ENCODE results near the gene ENTPD8.

The ENTPD8 gene

DNA sequence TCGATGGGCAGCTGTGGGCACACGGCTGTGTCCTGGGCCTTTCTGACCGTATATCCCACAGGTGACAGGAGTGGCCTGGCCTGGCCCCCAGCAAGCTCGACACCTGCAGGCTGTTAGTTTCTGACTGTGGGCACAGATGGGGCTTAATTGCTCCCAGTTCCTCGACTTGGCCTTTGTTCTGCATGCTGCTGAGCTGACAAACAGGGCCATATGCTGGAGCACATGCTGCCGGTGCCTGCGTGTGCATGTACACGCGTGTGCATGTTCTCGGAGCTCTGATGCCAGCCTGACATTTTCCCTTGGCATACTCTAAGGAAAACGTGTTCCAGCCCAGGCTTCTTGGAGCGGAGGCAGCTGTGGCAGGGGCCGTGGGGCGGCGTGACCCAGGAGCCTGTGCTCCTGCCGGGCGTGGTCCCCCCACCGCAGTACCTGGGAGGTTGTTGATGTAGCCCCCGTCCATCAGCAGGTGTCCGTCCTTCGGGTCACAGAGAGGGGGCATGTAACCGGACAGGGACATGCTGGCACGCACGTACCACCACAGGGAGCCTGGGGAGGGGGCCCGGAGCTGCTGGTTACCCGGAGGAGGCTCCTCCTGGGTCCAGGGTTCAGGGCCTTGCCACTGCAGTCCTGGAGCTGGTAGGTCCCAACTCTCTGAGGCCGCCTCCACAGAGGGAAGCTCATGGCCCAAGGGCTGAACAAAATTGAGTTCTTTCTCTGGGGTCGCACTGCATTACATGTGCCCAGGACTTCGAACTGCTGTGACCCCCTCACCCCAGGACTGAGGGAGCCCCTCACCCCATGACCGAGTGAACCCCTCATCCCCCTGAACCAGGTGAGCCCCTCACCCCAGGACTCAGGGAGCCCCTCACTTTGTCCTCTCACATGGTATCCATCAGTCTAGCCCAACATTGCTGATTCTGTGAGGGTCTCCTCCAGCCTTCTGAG is 22.1 kb upstream of the ENTPD8 start:
- DNase-seq: no peak
- Histone ChIP-seq H3K79me1 (ENCODE audit: low read length) (no peaks in the 10 kb centered on the region), H3K27ac (ENCODE audit: low read depth, low read length) (no peak overlapping the region), H2BK120ac (ENCODE audit: low read depth, low read length) (no peak overlapping the region), H3K9ac (ENCODE audit: low read length) (no peak overlapping the region), H3K36me3 (ENCODE audit: control insufficient read depth, insufficient read depth, low read length) (no peaks in the 10 kb centered on the region), H3K56ac (ENCODE audit: low read length) (no peak overlapping the region), H3K4ac (ENCODE audit: low read depth, low read length) (no peak overlapping the region), H3K79me2 (ENCODE audit: control insufficient read depth, insufficient read depth, low read length) (no peaks in the 10 kb centered on the region), H3K18ac (ENCODE audit: low read length) (no peak overlapping the region), H4K8ac (ENCODE audit: low read depth, low read length) (no peak overlapping the region), H2BK5ac (ENCODE audit: low read length) (no peak overlapping the region), H3K4me2 (ENCODE audit: low read length) (no peak overlapping the region), H3K4me3 (ENCODE audit: low read length) (no peak overlapping the region), H3K23ac (ENCODE audit: low read length) (no peak overlapping the region), H3K4me1 (ENCODE audit: control insufficient read depth, low read depth, low read length) (no peaks in the 10 kb centered on the region), H2BK15ac (replicated peaks; ENCODE audit: low read depth) (no peak overlapping the region), H4K5ac (ENCODE audit: low read length) (no peak overlapping the region), H3K27me3 (ENCODE audit: insufficient read depth, low read length, poor library complexity) (no peaks in the 10 kb centered on the region), H2AK5ac (ENCODE audit: low read length) (no peak overlapping the region)
- WGBS (ENCODE audit: extremely low coverage, insufficient coverage, low lambda C conversion rate): no CpG with 5 or more reads among the region's 30 CpGs

DNA sequence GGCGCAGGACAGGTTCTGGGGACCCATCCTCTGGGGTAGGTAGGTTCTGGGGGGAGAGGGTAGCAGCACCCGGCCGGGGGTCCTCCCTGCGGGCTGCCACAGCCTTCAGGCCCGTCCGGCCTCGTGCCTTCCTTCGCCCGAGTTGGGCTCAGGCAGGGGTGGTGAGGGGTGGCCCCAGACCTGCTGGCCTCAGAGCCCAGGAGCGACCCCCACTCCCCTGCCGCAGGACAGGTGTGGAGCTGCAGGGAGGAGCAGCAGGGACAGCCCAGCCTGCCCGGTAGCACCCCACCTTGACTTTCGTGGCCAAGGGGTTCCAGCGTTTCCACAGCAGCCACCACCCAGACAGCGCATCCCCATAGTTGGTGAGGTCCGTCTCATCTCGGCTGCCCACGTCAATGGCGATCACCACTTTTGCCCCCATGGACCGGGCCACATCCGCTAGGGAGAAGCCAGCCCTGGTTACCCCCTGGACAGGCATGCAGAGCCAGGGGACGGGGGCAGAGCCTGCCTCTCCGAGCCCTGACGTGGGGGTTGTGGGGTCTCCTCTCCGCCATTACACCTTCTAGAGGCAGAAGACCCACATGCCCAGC is 21.3 kb upstream of the ENTPD8 start:
- no peak overlapping the region for H4K5ac ChIP-seq (ENCODE audit: low read length)
- no peak overlapping the region for H3K27ac ChIP-seq (ENCODE audit: low read depth, low read length)
- H3K9ac ChIP-seq (ENCODE audit: low read length): no peak overlapping the region
- no peak overlapping the region for H3K18ac ChIP-seq (ENCODE audit: low read length)
- no peak overlapping the region for H4K8ac ChIP-seq (ENCODE audit: low read depth, low read length)
- no peak overlapping the region for H3K4me3 ChIP-seq (ENCODE audit: low read length)
- no peak overlapping the region for H2BK120ac ChIP-seq (ENCODE audit: low read depth, low read length)
- H2AK5ac ChIP-seq (ENCODE audit: low read length): no peak overlapping the region
- no peak for DNase-seq
- no peak overlapping the region for H3K4me2 ChIP-seq (ENCODE audit: low read length)
- H2BK5ac ChIP-seq (ENCODE audit: low read length): no peak overlapping the region
- H3K27me3 ChIP-seq (ENCODE audit: insufficient read depth, low read length, poor library complexity): no peaks in the 10 kb centered on the region
- H2BK15ac ChIP-seq (replicated peaks; ENCODE audit: low read depth): no peak overlapping the region
- no peak overlapping the region for H3K4ac ChIP-seq (ENCODE audit: low read depth, low read length)
- H3K56ac ChIP-seq (ENCODE audit: low read length): no peak overlapping the region
- no peaks in the 10 kb centered on the region for H3K4me1 ChIP-seq (ENCODE audit: control insufficient read depth, low read depth, low read length)
- no peak overlapping the region for H3K23ac ChIP-seq (ENCODE audit: low read length)
- H3K79me2 ChIP-seq (ENCODE audit: control insufficient read depth, insufficient read depth, low read length): no peaks in the 10 kb centered on the region
- WGBS (ENCODE audit: extremely low coverage, insufficient coverage, low lambda C conversion rate): no CpG with 5 or more reads among the region's 25 CpGs
- H3K36me3 ChIP-seq (ENCODE audit: control insufficient read depth, insufficient read depth, low read length): no peaks in the 10 kb centered on the region
- H3K79me1 ChIP-seq (ENCODE audit: low read length): no peaks in the 10 kb centered on the region

DNA sequence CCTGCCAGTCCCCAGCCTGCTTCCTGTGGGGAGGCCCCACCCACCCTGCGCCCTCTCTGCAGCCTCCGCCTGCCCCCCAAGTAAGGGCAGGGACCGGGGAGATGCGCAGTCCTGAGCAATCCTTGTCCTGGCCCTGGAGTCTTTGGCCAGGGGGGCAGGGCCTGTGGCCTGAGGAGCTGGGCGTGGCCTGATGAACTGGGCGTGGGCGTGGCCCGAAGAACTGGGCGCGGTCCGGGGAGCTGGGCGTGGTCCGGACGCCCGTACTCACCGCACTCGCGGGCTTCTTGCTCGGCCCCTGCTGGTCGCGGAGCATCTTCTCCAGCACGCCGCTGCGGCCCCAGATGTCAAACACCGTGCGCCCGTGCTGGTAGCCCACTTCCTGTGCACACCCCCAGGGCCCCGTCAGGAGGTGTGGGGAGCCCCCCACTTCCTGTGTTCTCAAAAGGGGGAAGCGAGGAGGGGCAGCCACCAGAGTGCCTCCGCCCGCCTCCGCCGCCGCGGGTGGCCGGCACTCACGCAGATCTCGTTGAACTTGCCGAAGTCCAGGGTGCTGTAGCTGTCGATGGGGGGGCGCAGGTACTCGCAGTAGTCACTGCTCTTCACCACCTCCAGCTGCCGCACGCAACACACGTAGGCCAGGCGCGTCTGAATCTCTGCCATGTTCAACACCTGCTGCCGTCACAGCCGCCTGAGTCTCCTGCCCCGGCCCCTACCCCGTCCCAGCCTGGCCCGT is 20.7 kb upstream of the ENTPD8 start:
- Histone ChIP-seq H3K27ac (ENCODE audit: low read depth, low read length) (no peak overlapping the region), H3K4me2 (ENCODE audit: low read length) (no peak overlapping the region), H2BK15ac (replicated peaks; ENCODE audit: low read depth) (no peak overlapping the region), H3K4me3 (ENCODE audit: low read length) (no peak overlapping the region), H3K79me2 (ENCODE audit: control insufficient read depth, insufficient read depth, low read length) (no peaks in the 10 kb centered on the region), H3K18ac (ENCODE audit: low read length) (no peak overlapping the region), H3K9ac (ENCODE audit: low read length) (no peak overlapping the region), H3K36me3 (ENCODE audit: control insufficient read depth, insufficient read depth, low read length) (no peaks in the 10 kb centered on the region), H2BK5ac (ENCODE audit: low read length) (no peak overlapping the region), H2AK5ac (ENCODE audit: low read length) (no peak overlapping the region), H3K79me1 (ENCODE audit: low read length) (no peaks in the 10 kb centered on the region), H3K4me1 (ENCODE audit: control insufficient read depth, low read depth, low read length) (no peaks in the 10 kb centered on the region), H4K5ac (ENCODE audit: low read length) (no peak overlapping the region), H3K4ac (ENCODE audit: low read depth, low read length) (no peak overlapping the region), H3K56ac (ENCODE audit: low read length) (no peak overlapping the region), H2BK120ac (ENCODE audit: low read depth, low read length) (no peak overlapping the region), H3K23ac (ENCODE audit: low read length) (no peak overlapping the region), H3K27me3 (ENCODE audit: insufficient read depth, low read length, poor library complexity) (no peaks in the 10 kb centered on the region), H4K8ac (ENCODE audit: low read depth, low read length) (no peak overlapping the region)
- peak; percentile 82 for DNase-seq
- no CpG with 5 or more reads among the region's 52 CpGs for WGBS (ENCODE audit: extremely low coverage, insufficient coverage, low lambda C conversion rate)

DNA sequence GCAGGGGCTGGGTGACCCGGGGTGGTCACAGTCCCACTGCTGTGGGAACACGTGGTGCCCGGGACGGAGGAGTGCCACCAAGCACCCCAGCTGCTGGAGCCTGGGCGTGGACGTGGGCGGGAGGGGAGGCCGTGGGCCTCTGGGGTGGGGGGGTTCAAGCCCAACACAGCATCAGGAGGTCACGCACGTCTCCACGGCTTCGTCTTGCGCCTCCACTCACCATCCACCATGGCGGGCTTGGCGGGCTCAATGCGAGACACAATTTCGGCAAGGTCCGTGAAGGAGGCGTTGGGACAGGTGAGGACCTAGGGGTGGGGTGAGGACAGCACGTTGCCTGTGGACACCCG is 20.1 kb upstream of the ENTPD8 start:
- no peak overlapping the region for H2AK5ac ChIP-seq (ENCODE audit: low read length)
- H3K27ac ChIP-seq (ENCODE audit: low read depth, low read length): no peak overlapping the region
- H3K4me2 ChIP-seq (ENCODE audit: low read length): no peak overlapping the region
- no peak overlapping the region for H3K9ac ChIP-seq (ENCODE audit: low read length)
- H3K79me1 ChIP-seq (ENCODE audit: low read length): no peaks in the 10 kb centered on the region
- no peaks in the 10 kb centered on the region for H3K36me3 ChIP-seq (ENCODE audit: control insufficient read depth, insufficient read depth, low read length)
- no peak overlapping the region for H4K8ac ChIP-seq (ENCODE audit: low read depth, low read length)
- H3K27me3 ChIP-seq (ENCODE audit: insufficient read depth, low read length, poor library complexity): no peaks in the 10 kb centered on the region
- no peak for DNase-seq
- no peaks in the 10 kb centered on the region for H3K79me2 ChIP-seq (ENCODE audit: control insufficient read depth, insufficient read depth, low read length)
- no peak overlapping the region for H3K4ac ChIP-seq (ENCODE audit: low read depth, low read length)
- no peak overlapping the region for H2BK15ac ChIP-seq (replicated peaks; ENCODE audit: low read depth)
- no peak overlapping the region for H3K56ac ChIP-seq (ENCODE audit: low read length)
- no peak overlapping the region for H3K18ac ChIP-seq (ENCODE audit: low read length)
- no CpG with 5 or more reads among the region's 21 CpGs for WGBS (ENCODE audit: extremely low coverage, insufficient coverage, low lambda C conversion rate)
- H2BK5ac ChIP-seq (ENCODE audit: low read length): no peak overlapping the region
- H3K4me1 ChIP-seq (ENCODE audit: control insufficient read depth, low read depth, low read length): no peaks in the 10 kb centered on the region
- H2BK120ac ChIP-seq (ENCODE audit: low read depth, low read length): no peak overlapping the region
- no peak overlapping the region for H3K4me3 ChIP-seq (ENCODE audit: low read length)
- no peak overlapping the region for H4K5ac ChIP-seq (ENCODE audit: low read length)
- H3K23ac ChIP-seq (ENCODE audit: low read length): no peak overlapping the region

DNA sequence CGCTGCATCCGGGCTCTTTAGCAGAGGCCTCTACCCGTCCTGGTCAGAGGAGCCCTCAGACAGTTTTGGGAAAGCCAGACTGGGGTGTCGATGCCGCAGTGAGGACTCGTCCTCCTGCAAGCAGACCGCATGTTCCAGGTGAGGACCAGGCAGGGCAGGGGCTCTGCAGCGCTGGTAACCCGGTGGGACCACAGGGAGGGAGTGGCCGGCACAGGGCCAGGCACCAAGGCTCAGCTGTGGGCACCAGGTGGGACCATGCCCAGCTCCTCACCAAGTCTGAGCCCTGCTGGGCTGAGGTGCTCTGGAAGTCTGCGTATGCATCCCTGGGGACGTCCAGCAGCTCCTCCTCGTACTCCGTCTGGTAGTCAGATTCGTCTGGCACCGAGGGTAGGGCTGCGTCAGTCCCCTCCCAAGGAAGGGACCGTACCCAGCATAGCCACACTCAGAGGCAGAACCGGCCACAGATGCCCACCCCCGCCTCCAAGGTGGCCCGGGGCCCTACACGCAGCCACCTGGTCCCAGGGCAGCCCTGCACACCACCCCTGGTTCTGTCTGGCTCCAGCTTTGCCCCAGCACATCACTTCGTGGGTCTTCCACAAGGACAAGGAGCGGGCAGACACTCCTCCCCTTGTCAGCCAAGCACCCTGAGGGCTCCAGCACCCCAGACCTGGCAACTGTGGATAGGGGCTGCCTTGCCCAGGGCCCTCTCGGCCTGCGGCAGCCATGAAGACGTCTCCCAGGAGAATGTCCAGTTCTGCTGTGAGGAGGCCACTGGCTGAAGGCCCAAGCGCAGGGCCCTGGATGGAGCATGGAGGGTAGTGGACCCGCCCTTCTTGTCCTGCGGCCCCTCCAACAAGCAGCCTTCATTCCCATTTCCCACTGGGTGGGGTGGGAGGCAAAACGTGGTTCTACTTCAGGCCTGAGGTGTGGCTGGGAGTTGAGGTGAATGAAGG is 19.5 kb upstream of the ENTPD8 start:
- Histone ChIP-seq H3K9ac (ENCODE audit: low read length) (no peak overlapping the region), H3K79me1 (ENCODE audit: low read length) (no peaks in the 10 kb centered on the region), H4K8ac (ENCODE audit: low read depth, low read length) (no peak overlapping the region), H2BK5ac (ENCODE audit: low read length) (no peak overlapping the region), H3K4me1 (ENCODE audit: control insufficient read depth, low read depth, low read length) (no peaks in the 10 kb centered on the region), H3K4me2 (ENCODE audit: low read length) (no peak overlapping the region), H3K18ac (ENCODE audit: low read length) (no peak overlapping the region), H3K27ac (ENCODE audit: low read depth, low read length) (no peak overlapping the region), H4K5ac (ENCODE audit: low read length) (no peak overlapping the region), H3K23ac (ENCODE audit: low read length) (no peak overlapping the region), H3K4me3 (ENCODE audit: low read length) (no peak overlapping the region), H2BK120ac (ENCODE audit: low read depth, low read length) (no peak overlapping the region), H3K36me3 (ENCODE audit: control insufficient read depth, insufficient read depth, low read length) (no peaks in the 10 kb centered on the region), H3K4ac (ENCODE audit: low read depth, low read length) (no peak overlapping the region), H3K56ac (ENCODE audit: low read length) (no peak overlapping the region), H2BK15ac (replicated peaks; ENCODE audit: low read depth) (no peak overlapping the region), H3K27me3 (ENCODE audit: insufficient read depth, low read length, poor library complexity) (no peaks in the 10 kb centered on the region), H3K79me2 (ENCODE audit: control insufficient read depth, insufficient read depth, low read length) (no peaks in the 10 kb centered on the region), H2AK5ac (ENCODE audit: low read length) (no peak overlapping the region)
- WGBS (ENCODE audit: extremely low coverage, insufficient coverage, low lambda C conversion rate): no CpG with 5 or more reads among the region's 31 CpGs
- DNase-seq: no peak

Measured in mesendoderm (in vitro differentiated cells).